Activated B cell treated with CpG ODN at 0.5 μM for 24 hours (primary cell): Measurements from ENCODE around the gene POLK. TPM values are rescaled to one million over a fixed set of nuclear protein-coding genes. Genes with fewer than 3 reads are reported as not detected.

Experiments used
- ATAC-seq: fragments of 200-7000 bp; cut with Tn5 transposase; one replicate; pipeline ENCODE4 v1.10.0; 2021; ENCODE audit warnings: low read depth, mild to moderate bottlenecking, moderate library complexity
- CTCF ChIA-PET: fragments of 350-600 bp; sonication (Branson Sonifier 250); formaldehyde crosslinking; loops from one replicate; lab custom pipeline; 2021; ENCODE audit warnings: antibody characterized with exemption; lab: Charles Lee
- POLR2A ChIA-PET: fragments of 350-600 bp; sonication (Branson Sonifier 250); formaldehyde crosslinking; loops from one replicate; lab custom pipeline; 2021; ENCODE audit warnings: antibody characterized with exemption; lab: Charles Lee
- DNase-seq: peaks from one replicate; pipeline ENCODE4 v3.0.0; 2022
- H3K27ac Mint-ChIP-seq: one replicate; pipeline ENCODE4 v1.8.0; 2020; ENCODE audit warnings: mixed read lengths
- H3K27me3 Mint-ChIP-seq: one replicate; pipeline ENCODE4 v1.8.0; 2021; ENCODE audit warnings: mixed read lengths
- H3K36me3 Mint-ChIP-seq: one replicate; pipeline ENCODE4 v1.8.0; 2021; ENCODE audit warnings: low read depth, mixed read lengths
- H3K4me1 Mint-ChIP-seq: one replicate; pipeline ENCODE4 v1.8.0; 2021; ENCODE audit warnings: mixed read lengths
- H3K4me3 Mint-ChIP-seq: one replicate; pipeline ENCODE4 v1.8.0; 2020; ENCODE audit warnings: mild to moderate bottlenecking, mixed read lengths
- H3K9me3 Mint-ChIP-seq: one replicate; pipeline ENCODE4 v1.8.0; 2020; ENCODE audit warnings: mixed read lengths
- intact Hi-C: fragments of 100-400 bp; cut with micrococcal nuclease; formaldehyde crosslinking; loops from one replicate; pipeline ENCODE4 v1.15.1; 2024
- total RNA-seq: library from RNA; stranded (reverse); gene quantifications from 2 replicates; pipeline ENCODE4 v1.2.3, GENCODE V29; 2022
- TF ChIP-seq, protein P1 (sequence below): fragments of 200-600 bp; IDR thresholded peaks from one replicate; pipeline ENCODE4 v1.8.0; 2022; ENCODE audit warnings: antibody characterized with exemption, mild to moderate bottlenecking

Gene POLK
- total RNA-seq, 1 donor from 2014 or later: 34.0 TPM

DNA sequence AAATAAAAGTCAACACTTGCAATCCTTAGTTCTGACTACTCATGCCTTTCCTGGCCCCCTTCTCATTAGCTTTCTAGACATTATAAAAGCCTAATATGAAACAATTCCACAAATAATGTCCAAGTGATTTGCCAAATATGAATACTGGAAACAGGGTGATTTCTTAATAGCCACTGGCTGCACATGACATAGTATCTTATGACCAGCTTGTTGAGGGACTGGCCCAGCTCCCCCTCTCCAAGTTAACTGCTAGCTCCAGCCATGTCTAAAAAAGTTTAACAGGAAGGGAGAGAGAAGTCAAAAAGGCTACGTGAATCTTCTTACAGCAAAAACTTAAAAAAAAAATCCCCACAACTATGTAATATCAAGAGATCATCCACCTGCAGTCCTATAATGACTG, 1.7 kb upstream of the POLK start:
- TF ChIP-seq, protein P1, sequence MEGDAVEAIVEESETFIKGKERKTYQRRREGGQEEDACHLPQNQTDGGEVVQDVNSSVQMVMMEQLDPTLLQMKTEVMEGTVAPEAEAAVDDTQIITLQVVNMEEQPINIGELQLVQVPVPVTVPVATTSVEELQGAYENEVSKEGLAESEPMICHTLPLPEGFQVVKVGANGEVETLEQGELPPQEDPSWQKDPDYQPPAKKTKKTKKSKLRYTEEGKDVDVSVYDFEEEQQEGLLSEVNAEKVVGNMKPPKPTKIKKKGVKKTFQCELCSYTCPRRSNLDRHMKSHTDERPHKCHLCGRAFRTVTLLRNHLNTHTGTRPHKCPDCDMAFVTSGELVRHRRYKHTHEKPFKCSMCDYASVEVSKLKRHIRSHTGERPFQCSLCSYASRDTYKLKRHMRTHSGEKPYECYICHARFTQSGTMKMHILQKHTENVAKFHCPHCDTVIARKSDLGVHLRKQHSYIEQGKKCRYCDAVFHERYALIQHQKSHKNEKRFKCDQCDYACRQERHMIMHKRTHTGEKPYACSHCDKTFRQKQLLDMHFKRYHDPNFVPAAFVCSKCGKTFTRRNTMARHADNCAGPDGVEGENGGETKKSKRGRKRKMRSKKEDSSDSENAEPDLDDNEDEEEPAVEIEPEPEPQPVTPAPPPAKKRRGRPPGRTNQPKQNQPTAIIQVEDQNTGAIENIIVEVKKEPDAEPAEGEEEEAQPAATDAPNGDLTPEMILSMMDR: no peak
- Mint-ChIP-seq H3K27ac (peak overlapping the region; percentile 56), H3K4me1 (peaks cover 57% of the 10 kb centered on the region), H3K27me3 (no peaks in the 10 kb centered on the region), H3K9me3 (no peaks in the 10 kb centered on the region), H3K36me3 (peaks cover 21% of the 10 kb centered on the region), H3K4me3 (peak overlapping the region; percentile 95)
- intact Hi-C loops: loop anchor here (2.0 to 5.0 kb wide), 4 partner anchors 157 to 892 kb away; partner anchors contain the start of genes ANKRD31, HEXB and IQGAP2
- ATAC-seq (no peak), DNase-seq (no peak)
- POLR2A ChIA-PET: interaction anchor here (0.7 to 3.3 kb wide), 4 partner anchors 15 to 173 kb away, joined by 3 to 19 read pairs (median 12); partner anchors contain the start of gene HMGCR
- CTCF ChIA-PET: interaction anchor here (1.2 to 1.3 kb wide), 2 partner anchors 171 to 273 kb away, joined by 3 to 4 read pairs; partner anchors contain the start of gene ANKRD31

DNA sequence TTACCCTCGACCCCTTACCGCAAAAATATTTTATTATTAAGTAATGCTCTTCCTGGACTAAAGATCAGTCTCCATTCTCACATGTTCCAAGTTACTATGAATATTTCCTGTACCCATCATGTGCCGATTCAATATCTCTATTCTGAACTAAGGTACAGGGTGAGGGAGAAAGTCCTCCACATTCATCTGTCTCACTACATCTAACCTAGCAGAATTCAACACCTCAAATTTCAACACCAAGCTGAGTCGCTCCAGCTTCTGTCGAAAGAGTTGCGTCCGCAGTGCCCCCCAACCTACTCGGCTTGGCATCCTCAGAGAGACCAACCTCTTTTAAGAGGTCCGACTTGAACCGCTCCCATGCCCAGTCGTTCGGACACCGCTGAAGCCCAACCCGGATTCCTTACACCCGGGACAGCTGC, 1.3 kb upstream of the POLK start:
- Mint-ChIP-seq H3K27me3 (no peaks in the 10 kb centered on the region), H3K36me3 (peaks cover 17% of the 10 kb centered on the region), H3K4me1 (peaks cover 61% of the 10 kb centered on the region), H3K4me3 (peak overlapping the region; percentile 95), H3K27ac (peak overlapping the region; percentile 95), H3K9me3 (no peaks in the 10 kb centered on the region)
- TF ChIP-seq, protein P1: no peak
- DNase-seq: no peak
- no peak for ATAC-seq
- POLR2A ChIA-PET: interaction anchor here (0.7 to 3.3 kb wide), 7 partner anchors 15 to 207 kb away, joined by 3 to 19 read pairs (median 7); partner anchors contain the start of genes HMGCR and POC5
- intact Hi-C loops: loop anchor here (2.0 to 5.0 kb wide), 4 partner anchors 157 to 892 kb away; partner anchors contain the start of genes ANKRD31, HEXB and IQGAP2
- CTCF ChIA-PET: interaction anchor here (1.2 to 1.3 kb wide), 2 partner anchors 171 to 274 kb away, joined by 3 to 4 read pairs; partner anchors contain the start of gene ANKRD31

DNA sequence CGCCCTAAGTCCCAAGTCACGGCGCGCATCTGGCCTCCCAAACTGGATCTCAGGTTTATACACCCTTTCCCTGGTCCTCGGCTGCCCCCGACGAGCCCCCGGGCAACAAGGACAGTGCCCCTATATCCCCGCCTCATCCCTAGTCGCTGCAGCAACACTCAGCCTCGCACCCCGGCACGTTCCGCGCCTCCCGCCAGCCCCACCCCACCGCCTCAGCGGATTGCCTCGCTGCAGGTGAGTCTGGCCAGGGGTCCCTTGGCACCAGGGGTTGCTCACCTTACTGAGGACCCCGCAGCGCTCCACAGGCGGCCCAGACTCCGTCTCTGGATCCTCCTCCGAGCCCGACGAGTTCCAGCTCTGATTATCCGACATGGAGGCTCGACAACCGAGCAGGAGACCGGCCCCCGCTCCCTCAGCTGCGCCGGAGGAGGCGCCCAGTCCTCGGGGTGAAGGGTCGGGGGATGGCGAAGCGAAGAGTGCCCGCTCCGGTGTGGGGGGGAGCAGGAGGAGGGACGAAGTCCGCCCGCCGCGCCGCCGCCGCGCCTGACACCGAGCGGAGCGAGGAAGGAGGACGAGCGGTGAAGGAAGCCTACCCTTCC, 756 bp upstream of the POLK start:
- Mint-ChIP-seq H3K4me1 (peaks cover 64% of the 10 kb centered on the region), H3K36me3 (peaks cover 13% of the 10 kb centered on the region), H3K27me3 (no peaks in the 10 kb centered on the region), H3K4me3 (peak overlapping the region; percentile 95), H3K27ac (peak overlapping the region; percentile 95), H3K9me3 (no peaks in the 10 kb centered on the region)
- ChIA-PET POLR2A (interaction anchor here (0.7 to 3.3 kb wide), 10 partner anchors 14 to 274 kb away, joined by 3 to 19 read pairs (median 6); partner anchors contain the start of genes ANKRD31, HMGCR and POC5), CTCF (interaction anchor here (1.2 to 1.3 kb wide), 2 partner anchors 170 to 274 kb away, joined by 3 to 4 read pairs; partner anchors contain the start of gene ANKRD31)
- intact Hi-C loops: loop anchor here (1.0 to 5.0 kb wide), 11 partner anchors 13 to 1946 kb away; partner anchors contain the start of genes ANKRA2, ANKRD31, HEXB and HMGCR
- ATAC-seq (peak; percentile 23), DNase-seq (peak; percentile 26)
- TF ChIP-seq, protein P1: no peak

DNA sequence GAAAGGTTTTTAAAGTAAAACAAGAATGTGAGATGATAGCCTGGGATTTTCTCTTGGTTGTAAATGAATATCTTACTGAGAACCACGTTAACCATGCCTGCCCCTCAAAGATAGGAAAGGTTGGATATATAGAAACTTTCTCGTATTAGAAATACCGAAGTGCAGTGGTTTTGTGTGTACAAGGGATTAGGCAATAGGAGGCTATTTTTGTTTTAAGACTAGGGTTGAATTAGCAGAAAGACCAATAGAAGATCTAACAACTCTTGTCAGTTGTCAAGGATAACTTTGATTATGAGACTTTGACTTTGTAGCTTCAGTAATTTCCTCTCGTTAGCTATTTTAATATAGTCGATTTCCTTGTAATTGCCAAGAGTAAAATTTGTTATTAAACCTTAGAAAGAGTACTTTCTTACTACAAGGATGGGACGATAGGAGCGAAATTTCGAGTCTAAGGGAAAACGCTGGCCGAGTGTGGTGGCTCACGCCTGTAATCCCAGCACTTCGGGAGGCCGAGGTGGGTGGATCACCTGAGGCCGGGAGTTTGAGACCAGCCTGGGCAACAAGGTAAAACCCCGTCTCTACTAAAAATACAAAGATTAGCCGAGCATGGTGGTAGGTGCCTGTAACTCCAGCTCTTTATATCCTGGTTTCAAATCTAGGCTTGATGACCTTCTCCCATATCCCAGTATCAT, 838 bp downstream of the POLK start:
- Mint-ChIP-seq H3K36me3 (peaks cover 10% of the 10 kb centered on the region), H3K27me3 (no peaks in the 10 kb centered on the region), H3K4me3 (peak overlapping the region; percentile 95), H3K4me1 (peaks cover 74% of the 10 kb centered on the region), H3K27ac (peak overlapping the region; percentile 95), H3K9me3 (no peaks in the 10 kb centered on the region)
- intact Hi-C loops: loop anchor here (5.0 kb wide), 3 partner anchors 155 to 890 kb away; partner anchors contain the start of genes HEXB and IQGAP2
- ChIA-PET CTCF (interaction anchor here (0.6 to 2.0 kb wide), 4 partner anchors 8 to 275 kb away, joined by 3 to 7 read pairs (median 3); partner anchors contain the start of gene ANKRD31), POLR2A (interaction anchor here (0.6 to 3.3 kb wide), 8 partner anchors 8 to 276 kb away, joined by 4 to 19 read pairs (median 4); partner anchors contain the start of genes ANKRD31 and HMGCR)
- DNase-seq: no peak
- ATAC-seq: no peak
- TF ChIP-seq, protein P1: no peak
